Gastroesophageal sphincter (tissue), 3 donors: Measurements from ENCODE around the gene MUC20.

ENCODE experiments used
- CTCF ChIP-seq, 4 experiments: fragments of 200-600 bp in 2 of 4; fragments of 450-650 bp in 2 of 4; sonication (generic) in 1 of 4; IDR thresholded peaks; one replicate each; pipeline ENCODE4 v1.5.1; 2017 to 2019; ENCODE audit warnings: antibody characterized with exemption in 4 of 4, mild to moderate bottlenecking in 2 of 4, moderate library complexity in 2 of 4
- POLR2AphosphoS5 ChIP-seq: sonication (generic); formaldehyde crosslinking; IDR thresholded peaks from one replicate; pipeline ENCODE4 v1.6.1; 2017; ENCODE audit warnings: antibody characterized with exemption

DNA sequence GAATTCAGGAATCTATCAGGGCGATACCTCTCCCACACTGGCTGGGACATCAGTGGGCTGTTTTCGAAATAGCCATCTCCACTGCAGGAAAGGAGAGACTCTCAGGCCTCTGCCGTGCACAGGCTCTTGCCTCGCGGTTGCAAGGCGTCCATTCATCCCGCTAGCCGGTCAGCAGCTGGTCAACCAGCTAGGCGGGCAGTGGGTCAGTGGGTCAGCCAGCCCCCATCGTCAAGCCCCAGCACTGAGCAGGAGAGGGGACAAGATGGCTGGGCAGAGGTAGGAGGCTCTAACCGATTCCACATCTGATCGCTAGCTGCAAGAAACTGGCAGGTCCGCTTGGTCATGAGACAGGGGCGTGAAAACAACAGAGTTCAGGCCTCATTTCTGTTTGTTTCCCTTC, 45.9 kb downstream of the MUC20 start:
- TF ChIP-seq POLR2AphosphoS5 = no peak
- no peak for TF ChIP-seq CTCF (IDR thresholded peaks at IDR 0.05)
